Activated CD8-positive, alpha-beta memory T cell treated with anti-CD3 and anti-CD28 coated beads, Interleukin-2, amount 50 U/mL, for 24 hours (primary cell): ENCODE results near the gene PACC1.
"Not testable (repeated sequence)": the region's sequence is repeated elsewhere in the genome, so short reads cannot be mapped to it uniquely, and the experiment has no call there.

ENCODE experiments used
- DNase-seq: peaks from one replicate; pipeline ENCODE4 v3.0.0-alpha.2; 2020; ENCODE audit errors: extremely low read depth

PACC1 gene

DNA sequence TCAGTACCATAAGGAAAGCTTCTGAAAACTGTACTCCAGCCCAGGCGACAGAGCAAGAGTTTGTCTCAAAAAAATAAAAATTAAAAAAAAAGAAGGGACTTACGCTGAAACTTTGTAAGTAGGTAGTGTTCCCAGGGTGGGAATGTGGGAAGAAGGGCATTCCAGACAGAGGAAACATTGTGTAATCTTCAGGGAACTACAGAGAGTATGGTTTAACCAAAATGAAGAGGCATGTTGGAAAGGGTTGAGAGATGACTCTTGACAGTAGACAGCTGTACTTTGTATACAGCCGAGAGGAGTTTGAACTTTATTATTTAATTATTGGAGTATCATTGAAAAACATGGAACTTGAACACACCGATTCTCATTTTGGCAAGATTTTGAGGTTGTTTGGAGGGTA is 86.4 kb downstream of the PACC1 start:
- no peak for DNase-seq

DNA sequence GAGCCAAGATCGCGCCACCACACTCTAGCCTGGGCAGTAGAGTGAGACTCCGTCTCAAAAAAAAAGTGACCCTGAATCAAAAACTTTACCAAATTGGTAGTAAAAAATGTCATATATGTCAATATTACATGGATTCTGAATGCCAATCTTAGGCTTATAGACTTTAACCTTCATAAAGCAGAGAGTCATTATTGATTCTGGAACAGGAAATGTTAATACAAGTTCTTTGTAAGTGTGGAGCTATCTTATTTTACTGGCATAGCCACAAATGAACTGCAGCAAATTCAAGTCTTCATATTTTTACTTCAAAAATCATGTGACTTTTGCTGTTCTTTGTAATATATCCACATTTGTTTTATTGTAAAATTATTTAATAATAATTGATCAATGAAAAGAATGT is 88.1 kb downstream of the PACC1 start:
- DNase-seq = no peak

DNA sequence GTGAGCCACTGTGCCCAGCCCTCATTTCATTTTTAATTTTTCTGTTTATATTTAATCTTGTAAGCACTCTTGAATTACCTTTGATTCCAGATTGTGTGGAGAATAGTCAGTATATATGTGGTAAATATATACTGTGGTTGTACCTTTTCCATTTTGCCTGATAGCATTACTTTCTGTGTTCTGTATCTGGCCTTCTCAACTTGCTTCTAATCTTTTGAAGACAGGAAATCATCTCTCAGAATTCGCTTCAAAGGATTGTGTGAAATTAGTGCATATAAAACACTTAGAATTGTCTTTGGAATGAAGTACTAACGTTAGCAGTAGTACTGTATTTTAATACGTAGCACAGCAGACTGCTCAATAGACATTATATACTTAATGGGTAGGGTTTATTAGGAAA is 91.6 kb downstream of the PACC1 start:
- DNase-seq = no peak

DNA sequence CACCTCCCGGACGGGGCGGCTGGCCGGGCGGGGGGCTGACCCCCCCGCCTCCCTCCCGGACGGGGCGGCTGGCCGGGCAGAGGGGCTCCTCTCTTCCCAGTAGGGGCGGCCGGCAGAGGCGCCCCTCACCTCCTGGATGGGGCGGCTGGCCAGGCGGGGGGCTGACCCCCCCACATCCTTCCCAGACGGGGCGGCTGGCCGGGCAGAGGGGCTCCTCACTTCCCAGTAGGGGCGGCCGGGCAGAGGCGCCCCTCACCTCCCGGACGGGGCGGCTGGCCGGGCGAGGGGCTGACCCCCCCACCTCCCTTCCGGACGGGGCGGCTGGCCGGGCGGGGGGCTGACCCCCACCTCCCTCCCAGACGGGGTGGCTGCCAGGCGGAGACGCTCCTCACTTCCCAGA is 93.7 kb downstream of the PACC1 start:
- DNase-seq = not testable (repeated sequence)

DNA sequence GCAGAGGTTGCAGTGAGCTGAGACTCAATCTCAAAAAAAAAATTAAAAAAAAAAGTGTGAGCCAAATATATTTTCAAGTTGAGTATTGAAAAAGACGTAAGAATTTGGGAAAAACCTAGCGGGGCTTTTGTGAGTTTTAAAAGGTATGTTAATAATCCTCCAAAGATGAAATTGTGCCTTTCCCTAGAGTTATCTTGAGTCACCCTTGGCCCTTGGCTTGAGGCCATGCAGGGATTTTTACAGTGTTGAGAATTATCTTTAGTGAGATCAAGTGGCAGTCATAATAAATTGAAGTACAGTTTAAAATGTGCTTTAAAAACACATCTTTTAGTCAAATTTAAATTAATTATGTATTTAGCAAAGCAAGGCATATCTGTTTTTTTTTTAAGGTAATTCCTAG is 96.8 kb downstream of the PACC1 start:
- DNase-seq = no peak

DNA sequence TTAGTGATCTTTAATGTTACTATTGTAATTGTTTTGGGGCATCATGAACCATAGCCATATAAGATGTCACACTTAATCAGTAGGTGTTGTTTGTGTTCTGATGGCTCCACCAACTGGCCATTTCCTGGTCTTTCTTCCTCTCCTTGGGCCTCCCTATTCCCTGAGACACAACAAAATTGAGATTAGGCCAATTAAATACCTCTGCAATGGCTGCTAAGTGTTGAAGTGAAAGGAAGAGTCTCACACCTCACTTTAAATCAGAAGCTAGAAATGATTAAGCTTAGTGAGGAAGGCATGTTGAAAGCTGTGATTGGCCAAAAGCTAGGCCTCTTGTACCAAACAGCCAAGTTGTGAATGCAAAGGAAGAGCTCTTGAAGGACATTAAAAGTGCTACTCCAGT is 98.8 kb downstream of the PACC1 start:
- DNase-seq = no peak

DNA sequence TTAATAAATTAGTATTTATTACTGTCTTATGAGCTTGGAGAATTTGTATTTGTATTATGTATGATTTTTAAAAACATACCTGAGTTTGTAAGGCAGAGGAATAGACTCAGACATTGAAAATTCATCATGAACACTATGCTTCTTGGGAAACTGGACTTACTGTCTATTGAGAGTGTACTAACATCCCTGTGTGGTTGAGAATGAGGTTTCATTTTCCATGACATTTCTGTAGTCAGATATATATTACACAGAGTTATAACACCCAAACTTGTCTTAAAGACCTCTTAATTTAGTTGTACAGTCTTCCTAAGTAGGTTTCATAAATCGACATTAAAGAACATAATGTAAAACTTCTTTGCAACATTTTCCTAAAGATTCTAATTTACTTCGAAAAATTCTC is 99.5 kb downstream of the PACC1 start:
- no peak for DNase-seq
